Fibroblast of the aortic adventitia (primary cell): ENCODE results near the gene KCNQ1. TPM values are rescaled to one million over a fixed set of nuclear protein-coding genes. Genes with fewer than 3 reads are reported as not detected.
A peak's percentile ranks its signal among the peaks of the same experiment; 100 is the strongest.

Experiments used
- DNase-seq: peaks from one replicate; pipeline ENCODE4 v3.0.0-alpha.2; 2010; ENCODE audit warnings: low read depth
- H3K4me3 ChIP-seq: 2 replicates; pipeline ENCODE4 v1.5.1; 2011; ENCODE audit warnings: low read depth, mild to moderate bottlenecking, control low read depth, low read length, moderate library complexity
- CTCF ChIP-seq: IDR thresholded peaks from 2 replicates; pipeline ENCODE4 v1.5.1; 2011; ENCODE audit warnings: mild to moderate bottlenecking, low read length, control low read depth, inconsistent platforms; ENCODE audit not compliant: insufficient read depth
- total RNA-seq: library from RNA; depleted of rRNA; stranded (reverse); fragments of >200 nt; gene quantifications from 2 replicates; pipeline ENCODE4 v1.2.3, GENCODE V29; 2012; ENCODE audit warnings: low replicate concordance

KCNQ1 gene
- total RNA-seq, 1 donor, result not detected

GRCh38 chr11:2819316-2819715 lies 374.5 kb downstream of the KCNQ1 start:
- DNase-seq, result no peak
- H3K4me3 ChIP-seq, result no peak overlapping the region
- no peak for TF ChIP-seq CTCF

GRCh38 chr11:2820976-2821375 lies 376.2 kb downstream of the KCNQ1 start:
- no peak for TF ChIP-seq CTCF
- H3K4me3 ChIP-seq, result no peak overlapping the region
- DNase-seq, result no peak

GRCh38 chr11:2821891-2822290 lies 377.1 kb downstream of the KCNQ1 start:
- H3K4me3 ChIP-seq, result no peak overlapping the region
- TF ChIP-seq CTCF, result no peak
- DNase-seq, result no peak

GRCh38 chr11:2824851-2825250 lies 380.0 kb downstream of the KCNQ1 start:
- no peak for DNase-seq
- no peak for TF ChIP-seq CTCF
- no peak overlapping the region for H3K4me3 ChIP-seq

- TF ChIP-seq CTCF, result peak; percentile 47
- H3K4me3 ChIP-seq, result peak overlapping the region; percentile 42
- peak; percentile 89 for DNase-seq
Observed at GRCh38 chr11:2825261-2825888, 380.6 kb downstream of the KCNQ1 start.

GRCh38 chr11:2825889-2826678 lies 381.3 kb downstream of the KCNQ1 start:
- H3K4me3 ChIP-seq, result peak overlapping the region; percentile 42
- TF ChIP-seq CTCF, result no peak
- DNase-seq, result peak; percentile 97
